Middle frontal gyrus (tissue), 1 donor: ENCODE measurements around the gene SLC5A5.
A peak's percentile ranks its signal among the peaks of the same experiment; 100 is the strongest.

Source experiments
- DNase-seq: peaks from one replicate; pipeline ENCODE4 v3.0.0-alpha.2; 2015; ENCODE audit warnings: low spot score; ENCODE audit errors: extremely low spot score

SLC5A5 gene

DNA sequence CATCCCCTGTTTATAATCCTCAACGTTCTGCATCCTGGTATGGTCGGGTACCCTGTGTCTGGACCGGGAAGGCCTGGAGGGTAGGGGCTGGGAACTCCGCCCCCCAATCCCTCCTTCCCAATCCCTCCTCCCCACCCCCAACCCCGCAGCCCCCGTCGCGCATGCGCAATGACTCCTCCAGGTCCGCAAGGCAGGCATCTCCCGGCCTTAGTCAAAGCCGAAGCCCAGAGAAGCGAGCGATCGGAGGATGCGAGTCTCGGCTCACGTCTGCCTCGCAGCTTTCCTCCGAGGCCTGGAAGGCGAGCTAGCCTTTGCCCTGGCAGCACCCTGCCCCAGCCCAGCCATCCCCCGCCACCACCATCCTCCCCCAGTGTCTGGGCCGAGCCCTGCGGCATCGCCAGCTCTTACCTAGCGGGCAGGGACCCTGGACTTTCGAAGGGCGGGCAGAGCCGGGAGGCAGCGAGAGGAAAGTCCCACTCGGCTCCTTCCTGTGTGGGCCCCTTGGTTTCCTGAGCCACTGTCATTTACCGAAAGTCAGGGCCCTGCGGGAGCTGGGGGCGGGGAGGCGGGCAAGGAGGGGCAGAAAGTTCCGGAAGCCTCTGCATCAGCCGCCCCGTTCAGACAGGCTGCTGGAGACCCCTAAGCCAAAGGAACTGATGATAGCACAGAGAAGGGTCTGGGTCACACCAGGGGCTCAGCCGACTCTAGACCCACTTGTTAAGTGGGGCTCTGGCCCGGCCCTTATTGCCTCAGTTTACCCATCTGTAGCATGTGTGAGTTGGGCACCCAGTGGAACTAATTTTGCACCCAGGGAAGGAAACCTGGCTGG, 24.0 kb upstream of the SLC5A5 start, which contains the start of gene JAK3:
JAK3 (minus strand) TSS at position 445 of the 829 bp plus-strand sequence. CDS start 3,565 bp downstream, outside the sequence.
- DNase-seq = no peak

DNA sequence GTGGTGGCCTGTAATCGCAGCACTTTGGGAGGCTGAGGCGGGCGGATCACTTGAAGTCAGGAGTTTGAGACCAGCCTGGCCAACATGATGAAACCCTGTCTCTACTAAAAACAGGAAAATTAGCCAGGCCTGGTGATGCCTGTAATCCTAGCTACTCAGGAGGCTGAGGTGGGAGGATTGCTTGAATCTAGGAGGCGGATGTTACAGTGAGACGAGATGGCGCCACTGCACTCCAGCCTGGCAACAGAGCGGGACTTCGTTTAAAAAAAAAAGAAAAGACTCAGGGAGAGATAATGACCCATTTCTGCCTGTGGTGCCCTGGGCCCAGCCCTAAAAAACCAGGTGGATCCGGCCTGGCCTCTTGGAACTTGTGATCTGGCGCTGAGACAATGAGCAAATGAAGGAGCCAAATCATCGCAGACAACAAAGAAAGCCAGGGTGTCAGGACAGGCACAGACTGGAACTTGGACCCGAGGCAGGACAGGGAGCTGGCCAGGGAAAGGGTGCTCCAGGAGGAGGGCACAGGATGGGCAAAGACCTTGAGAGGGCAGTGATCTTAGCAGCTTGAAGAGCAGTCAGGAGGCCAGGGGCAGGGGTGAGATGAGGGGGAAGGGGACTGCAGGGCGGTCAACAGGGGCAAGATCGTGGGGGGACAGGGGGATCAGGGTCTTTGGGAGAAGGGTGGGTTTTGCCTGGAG, 23.0 kb upstream of the SLC5A5 start:
- DNase-seq = no peak

DNA sequence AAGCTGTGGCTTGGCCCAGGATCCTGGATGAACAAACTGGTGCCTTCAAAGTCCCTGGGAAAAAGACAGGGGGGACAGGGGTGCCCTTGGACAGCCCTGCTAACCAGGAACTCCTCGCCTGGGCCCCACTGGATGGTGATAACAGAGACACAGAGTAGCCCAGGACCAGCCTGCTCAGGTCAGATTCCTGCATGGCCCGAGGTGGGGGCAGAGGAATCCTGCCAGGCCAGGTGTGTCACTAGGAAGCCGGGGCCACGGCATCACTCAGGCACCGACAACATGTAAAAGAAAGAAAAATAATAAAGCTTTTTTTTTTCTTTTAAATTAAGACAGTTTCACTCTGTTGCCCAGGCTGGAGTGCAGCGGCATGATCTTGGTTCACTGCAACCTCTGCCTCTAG, 17.7 kb upstream of the SLC5A5 start:
- DNase-seq = no peak

DNA sequence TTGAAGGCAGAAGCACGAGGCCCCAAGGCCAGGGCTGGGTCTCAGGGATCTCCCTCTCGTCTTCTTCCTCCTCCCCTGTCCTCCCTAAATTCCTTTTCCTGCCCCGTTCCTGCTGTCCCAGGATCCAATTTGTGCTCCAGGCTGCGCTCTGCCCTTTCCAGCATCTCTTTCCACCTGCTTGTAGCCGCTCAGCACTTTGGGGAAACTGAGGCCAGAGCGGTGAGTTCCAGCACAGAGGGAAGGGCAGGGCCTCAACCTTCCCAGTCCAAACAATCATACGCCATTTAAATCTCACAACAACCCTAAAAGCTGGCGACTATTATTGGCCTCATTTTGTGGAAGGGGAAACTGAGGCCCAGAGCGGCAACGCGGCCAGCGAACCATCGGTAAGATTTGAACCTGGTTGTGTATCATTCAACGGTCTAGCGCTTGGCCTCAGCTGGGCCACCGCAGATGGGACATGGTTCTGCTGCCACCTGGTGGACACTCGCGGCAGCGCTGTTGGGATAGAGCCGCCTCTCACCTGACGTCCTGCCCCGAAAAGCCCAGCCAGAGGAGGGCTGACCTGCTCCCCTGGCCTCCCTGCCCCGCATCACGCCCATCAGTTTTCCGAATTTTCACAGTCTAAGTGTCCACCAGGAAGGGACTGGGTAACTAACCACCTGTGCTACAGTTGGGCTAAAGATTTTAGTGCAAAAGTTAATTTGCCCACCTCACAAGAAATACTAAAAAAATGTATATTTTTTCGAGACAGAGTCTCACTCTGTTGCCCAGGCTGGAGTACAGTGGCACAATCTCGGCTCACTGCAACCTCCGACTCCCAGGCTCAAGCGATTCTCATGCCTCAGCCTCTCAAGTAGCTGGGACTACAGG, 16.2 kb upstream of the SLC5A5 start:
- DNase-seq = peak; percentile 68

DNA sequence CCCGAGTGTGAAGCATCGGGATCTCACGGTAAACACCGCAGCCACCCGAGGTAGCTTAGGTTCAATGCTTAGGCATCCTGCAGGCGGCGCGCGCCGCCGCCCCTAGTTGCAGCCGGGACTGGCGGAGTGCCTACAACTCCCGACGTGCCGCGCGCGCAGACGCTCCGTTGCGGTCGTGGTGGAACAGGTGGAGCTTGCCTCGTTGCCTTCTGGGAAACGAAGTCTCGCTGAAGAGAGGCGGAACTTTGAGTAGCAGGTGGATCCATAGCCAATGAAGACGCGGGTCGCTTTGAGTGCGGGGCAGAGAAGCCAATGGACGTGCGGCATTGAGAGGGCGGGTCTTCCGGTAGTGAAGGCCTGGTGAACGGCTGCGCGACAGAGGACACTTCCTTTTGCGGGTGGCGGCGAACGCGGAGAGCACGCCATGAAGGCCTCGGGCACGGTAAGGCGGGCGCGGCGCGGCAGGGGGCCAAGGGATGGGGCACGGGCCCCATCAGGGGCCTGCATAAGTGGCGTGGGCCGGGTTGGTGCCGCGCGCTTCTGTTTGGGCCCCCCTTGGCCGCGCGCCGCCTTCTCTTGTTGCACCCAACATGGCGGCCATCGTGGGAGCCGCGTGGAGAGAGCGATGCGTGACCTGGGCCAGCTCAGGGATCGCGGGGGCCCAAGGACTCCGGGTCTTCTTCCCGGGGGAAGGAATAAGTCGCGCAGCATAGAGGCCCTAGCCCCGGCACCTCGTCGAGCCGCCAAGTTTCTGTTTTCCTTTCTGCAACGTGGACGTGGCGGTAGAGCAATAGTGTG, 12.0 kb upstream of the SLC5A5 start, which contains the start of gene RPL18A:
RPL18A (plus strand) TSS at position 378 of the 798 bp plus-strand sequence; CDS start at position 425, 47 bp downstream.
- peak; percentile 98 for DNase-seq

DNA sequence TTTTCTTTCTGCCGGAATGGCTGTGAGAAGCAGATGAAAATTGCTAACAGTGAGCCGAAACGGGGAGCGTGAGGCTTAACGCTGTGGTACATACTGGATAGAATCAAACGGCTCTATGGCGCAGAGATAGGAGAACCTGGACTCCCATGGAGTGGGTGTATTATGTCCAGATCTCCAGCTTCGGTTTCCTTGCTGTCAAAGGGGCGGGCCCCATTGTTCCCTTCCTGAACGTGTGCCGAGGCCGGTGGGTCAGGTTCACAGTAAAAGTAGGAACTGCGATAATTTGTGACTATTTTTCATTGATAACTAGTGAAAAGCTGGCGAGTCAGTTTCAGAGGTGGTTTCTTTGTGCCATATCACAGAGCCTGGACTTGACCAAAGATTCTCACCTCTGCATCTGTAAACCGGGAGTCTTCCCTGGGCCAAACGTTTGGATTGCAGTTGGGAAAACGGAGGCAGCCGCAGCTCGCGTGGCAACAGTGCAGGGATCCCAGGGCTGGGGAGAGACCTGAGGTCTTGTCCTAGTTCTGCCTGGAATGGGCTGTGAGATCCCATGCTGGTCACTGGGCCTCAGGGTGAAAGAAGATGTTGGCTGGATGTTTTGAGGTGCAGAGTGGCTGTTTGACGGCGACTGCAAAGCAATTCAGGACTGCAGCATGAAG, 11.3 kb upstream of the SLC5A5 start:
- no peak for DNase-seq

DNA sequence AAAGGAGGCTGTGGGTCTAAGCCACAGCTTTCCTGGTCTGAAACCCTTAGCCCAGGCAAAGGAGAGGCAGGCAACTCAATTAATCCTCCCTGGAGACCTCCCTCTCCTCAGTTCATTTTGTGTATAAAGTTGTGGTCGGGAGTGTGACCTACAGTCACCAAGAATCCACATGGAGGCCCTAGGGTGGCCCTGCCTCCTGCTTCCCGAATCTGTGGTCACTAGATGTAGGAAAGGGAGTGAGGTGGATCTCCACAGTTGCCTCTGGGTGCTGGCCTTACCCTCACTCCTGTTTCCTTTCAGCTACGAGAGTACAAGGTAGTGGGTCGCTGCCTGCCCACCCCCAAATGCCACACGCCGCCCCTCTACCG, 10.8 kb upstream of the SLC5A5 start:
- no peak for DNase-seq

DNA sequence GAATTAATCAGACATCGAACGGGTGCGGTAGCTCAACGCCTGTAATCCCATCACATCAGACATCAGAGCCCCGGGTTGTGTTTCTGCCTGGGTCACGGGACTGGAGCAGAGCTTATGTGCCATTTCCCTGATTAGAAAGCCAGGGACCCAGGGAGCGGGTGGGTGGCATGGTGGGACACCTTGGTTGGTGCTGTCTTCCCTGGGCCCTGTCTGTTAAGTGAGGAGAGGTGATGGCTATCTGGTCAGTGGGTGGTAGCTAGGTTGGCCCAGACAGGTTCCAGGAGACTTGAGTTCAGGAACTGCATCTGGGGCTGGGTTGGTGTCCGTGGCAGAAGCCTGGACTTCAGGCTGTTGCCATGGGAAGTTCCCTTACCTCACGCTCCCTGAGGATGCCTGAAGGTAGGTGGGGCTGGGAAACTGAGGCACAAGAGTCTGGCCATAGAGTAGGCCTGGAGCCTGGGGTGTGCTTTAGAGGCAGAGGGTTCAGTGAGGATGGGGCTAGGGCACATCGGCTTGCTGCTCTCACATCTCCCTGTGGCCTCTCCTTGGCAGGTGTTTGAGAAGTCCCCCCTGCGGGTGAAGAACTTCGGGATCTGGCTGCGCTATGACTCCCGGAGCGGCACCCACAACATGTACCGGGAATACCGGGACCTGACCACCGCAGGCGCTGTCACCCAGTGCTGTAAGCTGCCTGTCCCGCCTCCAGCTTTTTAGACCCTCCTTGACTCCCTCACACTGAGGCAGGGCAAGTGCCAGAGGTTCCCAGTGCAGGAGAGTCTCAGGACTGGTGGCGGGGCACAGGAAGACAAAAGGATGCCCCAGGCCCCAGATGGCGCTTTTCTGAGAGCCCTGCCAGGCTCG, 10.0 kb upstream of the SLC5A5 start:
- no peak for DNase-seq

DNA sequence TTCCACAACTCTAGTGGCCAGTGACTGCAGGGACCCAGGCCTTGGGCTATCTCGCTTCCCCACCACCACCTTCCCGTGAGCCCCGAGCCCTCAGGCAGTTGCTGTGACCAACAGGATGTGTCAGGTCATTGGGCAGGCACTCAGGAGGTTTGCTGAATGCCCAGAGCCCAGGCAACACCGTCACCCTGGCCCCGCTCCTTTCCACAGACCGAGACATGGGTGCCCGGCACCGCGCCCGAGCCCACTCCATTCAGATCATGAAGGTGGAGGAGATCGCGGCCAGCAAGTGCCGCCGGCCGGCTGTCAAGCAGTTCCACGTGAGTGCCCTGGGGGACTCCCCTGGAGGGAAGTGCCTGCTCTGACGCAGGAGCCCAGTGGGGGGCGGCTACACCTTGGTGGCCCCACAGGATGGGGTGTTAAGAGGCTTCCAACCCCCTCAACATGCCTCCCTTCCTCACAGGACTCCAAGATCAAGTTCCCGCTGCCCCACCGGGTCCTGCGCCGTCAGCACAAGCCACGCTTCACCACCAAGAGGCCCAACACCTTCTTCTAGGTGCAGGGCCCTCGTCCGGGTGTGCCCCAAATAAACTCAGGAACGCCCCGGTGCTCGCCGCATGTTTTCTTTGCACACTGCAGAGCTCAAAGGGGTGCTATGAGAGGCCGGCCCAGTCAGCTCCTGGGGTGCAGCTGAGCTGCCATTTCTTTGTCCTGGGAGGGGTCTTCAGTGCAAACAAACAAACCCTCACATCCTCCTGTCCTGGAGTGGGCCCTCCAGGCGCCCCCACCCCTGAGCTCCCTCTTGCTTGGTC, 8.8 kb upstream of the SLC5A5 start:
- no peak for DNase-seq

DNA sequence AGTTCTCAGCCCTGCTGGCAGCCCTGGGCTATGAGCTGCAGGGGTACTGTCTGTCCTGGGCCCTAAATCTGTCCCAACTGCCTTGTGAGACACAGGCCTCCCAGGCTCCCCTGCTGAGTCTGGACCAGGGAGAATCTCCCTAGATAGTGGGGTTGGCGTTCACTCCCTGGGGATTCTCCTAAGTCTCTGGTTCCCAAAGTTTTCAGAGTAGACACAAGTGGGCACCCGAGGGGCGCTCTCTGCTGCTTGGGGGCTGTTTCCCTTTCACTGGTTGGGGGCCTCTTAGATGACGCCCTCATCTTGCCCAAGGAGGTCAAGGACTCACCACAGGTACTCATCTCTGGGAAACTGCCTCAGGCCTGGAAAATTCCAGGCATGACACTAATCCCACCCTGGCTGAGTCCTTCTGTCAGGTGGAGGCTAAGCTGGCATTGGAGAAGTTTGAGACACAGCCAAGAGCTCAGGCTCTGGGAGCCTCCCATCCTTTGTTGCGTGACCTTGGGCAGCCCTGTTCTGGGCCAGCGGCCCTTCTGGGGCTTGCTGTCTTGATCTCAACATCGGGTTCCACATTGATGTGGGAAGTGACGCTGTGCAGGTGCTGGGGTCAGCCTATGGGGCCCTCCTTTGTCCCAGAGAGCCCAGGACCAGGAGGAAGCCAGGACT, 8.1 kb upstream of the SLC5A5 start:
- no peak for DNase-seq

DNA sequence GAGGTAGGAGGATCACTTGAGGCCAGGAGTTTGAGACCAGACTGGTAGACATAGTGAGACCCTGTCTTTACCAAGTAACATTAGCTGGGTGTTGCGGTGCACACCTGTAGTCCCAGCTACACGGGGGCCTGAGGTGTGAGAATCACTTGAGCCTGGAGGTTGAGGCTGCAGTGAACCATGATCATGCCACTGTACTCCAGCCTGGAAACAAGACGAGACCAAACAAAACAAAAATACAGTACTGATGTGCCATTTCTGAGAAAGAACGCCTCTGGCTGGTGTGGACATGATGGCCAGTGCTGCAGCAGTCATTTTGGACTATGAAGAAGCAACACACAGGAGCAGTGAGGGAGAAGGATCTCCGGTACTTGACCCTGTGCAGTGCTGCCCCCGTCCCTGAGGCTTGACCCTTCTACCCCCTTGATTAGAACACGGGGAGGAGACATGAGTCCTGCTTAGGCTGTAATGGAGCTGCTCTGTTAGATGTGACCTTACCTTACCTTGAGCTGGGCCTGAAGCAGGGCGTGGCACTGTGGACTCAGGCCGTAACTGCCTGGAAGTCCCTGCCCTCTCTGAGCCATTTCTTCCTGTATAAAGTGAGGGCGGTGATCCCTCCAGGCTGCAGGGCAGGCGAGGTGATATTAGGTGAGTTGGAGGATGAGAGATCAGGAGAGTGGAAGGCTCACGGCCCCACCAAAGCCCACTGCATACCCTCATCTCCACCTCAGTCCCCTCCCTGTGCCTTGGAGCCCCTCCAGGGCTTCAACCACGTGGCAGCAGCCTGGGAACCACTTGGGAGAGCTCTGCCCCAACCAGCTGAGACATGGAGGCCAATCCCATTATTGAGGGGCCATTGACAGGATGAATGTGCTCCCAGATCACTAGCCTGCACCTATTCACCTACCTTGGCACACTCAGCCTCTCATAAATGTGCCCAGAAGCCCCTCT, 6.1 kb upstream of the SLC5A5 start:
- DNase-seq = no peak

DNA sequence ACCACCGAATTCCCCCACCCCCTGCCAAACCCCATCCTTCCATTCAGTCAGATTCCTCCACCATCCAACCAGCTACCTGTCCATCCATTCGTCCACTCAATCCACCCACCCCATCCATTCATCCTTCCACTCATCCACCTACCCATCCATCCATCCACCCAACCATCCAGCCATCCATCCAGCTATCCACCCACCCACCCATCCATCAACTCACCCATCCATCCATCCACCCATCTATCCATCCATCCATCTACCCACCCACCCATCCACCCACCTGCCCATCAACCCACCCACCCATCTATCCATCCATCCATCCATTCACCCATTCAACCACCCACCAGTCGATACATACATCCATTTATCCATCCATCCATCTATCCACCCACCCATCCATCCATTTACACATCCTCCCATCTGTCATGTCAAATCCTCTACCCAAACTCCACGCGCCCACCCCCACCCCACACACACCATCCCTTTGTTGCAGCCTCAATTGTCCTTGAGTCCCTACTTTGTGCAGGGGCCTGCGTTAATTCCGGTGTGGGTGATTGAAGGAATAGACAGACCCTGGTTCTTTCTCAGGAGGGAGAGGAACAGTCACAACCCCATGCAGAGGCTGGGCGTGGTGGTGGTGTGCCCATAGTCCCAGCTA, 5.3 kb upstream of the SLC5A5 start:
- no peak for DNase-seq

DNA sequence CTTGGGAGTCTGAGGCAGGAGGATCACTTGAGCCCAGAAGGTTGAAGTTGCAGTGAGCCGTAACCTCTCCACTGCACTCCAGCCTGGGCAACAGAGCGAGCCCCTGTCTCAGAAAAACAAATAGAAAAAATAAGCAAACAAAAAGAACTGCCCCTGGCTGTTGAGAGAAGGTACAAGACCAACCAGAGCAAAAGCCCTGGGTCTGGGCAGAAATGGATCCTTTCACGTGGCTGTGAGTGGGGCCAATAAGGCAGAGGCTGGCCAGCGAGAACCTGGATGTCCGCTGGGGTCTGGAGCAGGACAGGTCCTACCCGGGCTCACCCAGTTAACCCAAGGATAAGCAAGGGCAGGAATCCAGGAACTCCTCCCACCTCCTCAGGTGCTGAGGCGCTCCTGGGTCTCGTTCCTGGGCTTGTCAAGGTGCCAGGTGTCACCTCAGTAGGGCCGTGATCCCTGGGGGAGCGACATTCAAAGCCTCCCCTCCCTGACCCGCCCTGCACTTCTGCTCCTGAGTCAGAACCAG, 4.7 kb upstream of the SLC5A5 start:
- no peak for DNase-seq

DNA sequence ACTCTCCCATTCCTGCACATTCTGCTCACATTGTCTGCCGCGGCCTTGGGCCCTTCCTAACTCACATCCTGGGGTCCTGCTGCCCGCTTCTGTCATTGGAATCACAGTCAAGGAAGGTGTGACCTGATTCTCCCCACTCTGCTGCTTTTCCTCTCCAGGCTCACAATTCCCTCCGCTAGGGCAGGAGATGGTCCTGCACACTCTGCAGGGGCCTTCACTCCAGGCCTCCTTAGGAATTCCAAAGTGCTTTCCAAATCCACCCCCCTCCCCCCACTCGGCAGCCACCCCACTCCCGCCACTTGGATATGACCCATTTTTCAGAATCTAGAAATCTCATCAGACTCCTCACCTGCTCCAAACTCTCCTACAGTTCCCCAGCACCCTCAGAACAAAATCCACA, 3.1 kb upstream of the SLC5A5 start:
- no peak for DNase-seq

DNA sequence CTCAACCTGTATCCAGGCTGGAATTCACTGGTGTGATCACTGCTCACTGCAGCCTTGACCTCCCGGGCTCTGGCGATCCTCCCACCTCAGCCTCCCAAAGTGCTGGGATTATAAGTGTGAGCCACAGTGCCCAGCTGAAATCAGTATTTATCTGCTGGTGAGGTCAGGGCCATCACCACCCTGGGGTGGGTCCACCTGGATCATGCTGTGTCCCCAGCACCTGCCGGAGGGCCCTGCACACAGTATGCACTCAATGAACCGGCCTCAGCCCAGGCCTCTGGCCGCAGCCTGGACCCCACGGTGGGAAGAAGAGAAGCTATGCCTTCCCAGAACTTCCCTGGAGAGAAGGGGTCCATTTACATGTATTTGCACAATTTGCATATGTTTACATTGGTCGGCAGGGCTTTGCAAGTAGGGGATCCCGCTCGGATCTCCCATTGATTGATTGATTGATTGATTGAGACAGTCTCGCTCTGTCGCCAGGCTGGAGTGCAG, 2.6 kb upstream of the SLC5A5 start:
- no peak for DNase-seq
